Stimulated activated naive CD8-positive, alpha-beta T cell treated with anti-CD3 and anti-CD28 coated beads, Interleukin-15, Interleukin-2, amounts not matched to agents 100 U/mL and 50 U/mL, for 24 hours (primary cell): ENCODE measurements around the gene MERTK.
"Not testable (repeated sequence)": the region's sequence is repeated elsewhere in the genome, so short reads cannot be mapped to it uniquely, and the experiment has no call there.

ENCODE experiments used
- ATAC-seq: fragments of 150-1000 bp; cut with Tn5 transposase; one replicate; pipeline ENCODE4 v1.10.0; 2021
- DNase-seq: peaks from one replicate; pipeline ENCODE4 v3.0.0; 2021

Gene MERTK

DNA sequence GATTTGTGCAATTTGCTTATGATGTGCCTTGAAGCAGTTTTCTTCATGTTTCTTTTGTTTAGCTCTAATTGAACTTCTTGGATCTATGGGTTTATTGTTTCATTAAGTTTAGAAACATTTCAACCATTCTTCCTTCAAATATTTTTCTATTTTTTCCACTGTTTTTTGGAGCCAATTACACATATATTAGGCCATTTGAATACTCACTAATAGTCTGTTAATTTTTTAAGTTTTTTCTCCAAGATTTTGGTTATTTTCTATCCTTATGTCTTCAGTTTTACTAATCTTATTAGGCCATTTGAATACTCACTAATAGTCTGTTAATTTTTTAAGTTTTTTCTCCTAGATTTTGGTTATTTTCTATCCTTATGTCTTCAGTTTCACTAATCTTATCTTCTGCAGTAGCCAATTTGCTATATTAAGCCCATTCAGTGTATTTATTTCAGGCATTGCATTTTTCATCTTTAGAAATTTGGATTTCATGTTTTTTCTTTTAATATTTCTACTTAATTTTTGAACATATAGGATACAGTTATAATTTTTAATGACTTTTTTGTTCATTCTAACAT lies 147.1 kb downstream of the MERTK start:
- ATAC-seq (no peak), DNase-seq (no peak)

DNA sequence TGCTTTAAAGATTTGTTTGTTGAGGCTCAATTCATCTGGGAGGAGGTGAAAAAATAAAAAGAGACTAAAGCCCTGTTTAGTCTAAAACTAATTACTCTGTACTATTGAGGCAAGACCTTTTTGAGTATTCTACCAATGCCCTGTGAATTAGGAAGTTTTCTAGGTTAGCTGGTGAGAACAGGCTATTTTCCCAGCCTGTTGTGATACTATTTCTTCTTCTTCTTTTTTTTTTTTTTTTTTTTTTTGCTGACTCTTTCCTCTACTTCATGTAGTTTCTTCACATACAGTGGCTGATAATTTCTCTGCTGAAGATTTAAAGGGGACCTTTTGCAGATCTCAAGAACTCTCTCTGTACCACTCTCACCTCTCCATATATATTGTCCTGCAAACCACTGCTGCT lies 147.8 kb downstream of the MERTK start:
- DNase-seq (no peak), ATAC-seq (no peak)

DNA sequence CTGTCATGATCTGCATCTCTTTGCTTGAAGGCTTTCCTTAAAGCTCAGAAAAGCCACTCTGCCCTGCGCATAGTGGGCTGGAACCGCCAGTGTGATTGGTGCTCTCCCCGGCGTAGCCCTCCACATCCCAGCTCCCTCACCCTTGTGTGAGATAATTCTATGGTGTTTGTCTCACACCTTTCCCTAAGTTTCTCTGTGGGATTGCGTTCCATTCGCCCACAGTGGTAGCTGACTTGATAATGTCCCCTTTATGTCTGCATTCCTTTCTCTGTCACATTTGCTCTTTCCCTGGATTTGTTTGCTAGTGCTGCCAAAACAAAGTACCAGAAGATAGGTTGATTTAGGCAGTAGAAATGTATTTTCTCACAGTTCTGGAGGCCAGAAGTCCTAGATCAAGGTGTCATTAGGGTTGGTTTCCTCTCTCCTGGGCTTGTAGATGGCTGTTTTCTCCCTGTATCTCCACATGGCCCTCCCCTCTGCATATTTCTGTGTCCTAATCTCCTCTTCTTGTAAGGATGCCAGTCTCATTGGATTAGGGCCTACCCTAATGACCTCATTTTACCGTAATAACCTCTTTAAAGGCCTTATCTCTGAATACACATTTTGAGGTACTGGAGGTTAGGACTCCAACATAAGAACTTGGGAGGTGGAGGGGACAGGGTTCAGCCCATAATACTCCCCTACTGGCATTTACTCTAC lies 149.3 kb downstream of the MERTK start:
- no peak for ATAC-seq

DNA sequence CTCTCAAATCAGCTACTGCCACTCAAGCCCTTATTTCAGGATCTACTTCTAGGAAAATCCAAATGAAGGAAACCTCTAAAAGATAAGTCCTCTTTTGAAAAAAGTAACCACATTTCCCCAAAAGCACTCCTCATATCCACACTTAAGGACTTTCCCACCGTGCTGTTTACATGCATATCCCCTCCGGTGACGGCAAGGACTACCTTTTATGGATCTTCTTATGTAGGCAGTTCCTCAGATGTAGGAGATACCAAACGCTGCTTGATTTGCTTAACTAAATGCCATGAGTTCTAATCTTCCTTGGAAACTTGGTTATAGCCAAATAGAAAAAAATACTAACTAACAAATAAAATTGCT lies 149.8 kb downstream of the MERTK start:
- DNase-seq (no peak), ATAC-seq (no peak)

More for the DNA sequence above, 149.3 kb downstream of the MERTK start:
- no peak for DNase-seq

DNA sequence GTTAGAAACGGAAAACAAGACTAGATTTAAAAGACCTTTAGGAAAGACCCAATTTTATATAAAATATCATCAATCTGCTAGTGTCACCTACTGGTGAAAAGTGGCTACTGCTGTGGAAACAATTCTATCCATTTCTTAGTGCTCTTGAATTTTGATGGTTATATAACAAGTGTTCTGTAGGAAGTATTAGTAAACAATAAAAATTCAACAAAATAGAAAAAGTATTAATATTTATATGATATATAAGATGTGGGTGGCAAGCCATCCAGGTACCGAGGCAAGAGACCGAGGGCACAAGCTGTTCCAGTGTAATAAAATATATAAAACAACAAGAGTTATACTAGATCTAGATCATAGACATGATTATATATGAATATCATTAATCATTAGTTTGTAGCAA lies 150.5 kb downstream of the MERTK start:
- peak; percentile 20 for DNase-seq
- ATAC-seq, result no peak

DNA sequence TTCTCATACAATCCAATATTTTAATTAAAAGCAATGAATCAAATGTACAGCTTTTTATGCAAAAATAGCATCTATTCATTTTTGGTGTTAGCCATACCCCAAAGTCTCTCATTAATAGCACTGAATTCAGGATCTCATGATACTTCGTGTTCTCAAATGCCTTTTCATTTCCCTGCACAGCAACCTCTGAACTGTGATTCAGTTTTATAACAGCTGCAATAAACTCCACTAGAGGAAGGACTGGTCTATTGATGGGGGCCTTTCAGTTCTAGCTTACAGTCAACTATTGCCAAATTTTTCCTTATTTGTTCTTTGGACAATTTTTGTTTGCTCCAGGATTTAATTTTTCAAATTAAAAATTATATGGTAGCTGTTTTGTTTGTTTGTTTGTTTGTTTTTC lies 151.9 kb downstream of the MERTK start:
- ATAC-seq (no peak), DNase-seq (no peak)

DNA sequence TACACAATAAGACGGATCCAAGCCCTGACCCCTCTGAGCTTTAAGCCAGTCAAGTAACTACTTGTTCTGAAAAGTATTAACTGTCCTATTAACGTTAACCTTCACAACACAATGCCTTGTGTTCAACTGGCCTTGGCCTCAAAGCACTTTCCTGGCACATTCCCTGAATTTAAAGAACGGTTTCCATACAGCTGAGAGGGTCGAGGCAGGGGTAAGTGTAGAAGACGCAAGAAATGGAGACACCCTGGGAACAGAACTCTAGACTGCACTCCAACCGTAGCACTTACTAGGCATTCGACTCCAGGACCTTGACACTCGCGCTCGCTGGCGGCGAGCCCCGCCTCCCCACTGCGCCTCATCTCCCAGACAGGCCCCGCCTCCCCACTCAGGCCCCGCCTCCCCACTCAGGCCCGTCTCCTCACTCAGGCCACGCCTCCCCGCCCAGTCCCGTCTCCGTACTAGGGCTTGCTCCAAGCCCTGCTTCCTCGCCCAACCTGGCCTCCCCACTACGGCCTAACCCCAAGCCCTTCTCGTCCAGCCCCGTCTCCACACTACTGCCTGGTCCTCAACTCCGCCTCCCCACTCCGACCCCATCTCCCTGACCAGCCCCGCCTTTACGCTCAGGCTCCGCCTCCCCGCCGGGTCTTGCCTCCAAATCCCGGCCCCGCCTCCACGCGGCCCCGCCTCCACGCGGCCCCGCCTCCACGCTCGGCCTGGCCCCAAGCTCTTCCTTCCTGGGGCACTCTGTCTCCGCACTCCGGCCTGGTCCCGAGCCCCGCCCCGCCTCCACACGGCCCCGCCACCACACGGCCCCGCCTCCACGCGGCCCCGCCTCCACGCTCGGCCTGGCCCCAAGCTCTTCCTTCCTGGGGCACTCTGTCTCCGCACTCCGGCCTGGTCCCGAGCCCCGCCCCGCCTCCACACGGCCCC lies 155.8 kb downstream of the MERTK start:
- ATAC-seq, result peak; percentile 76

DNA sequence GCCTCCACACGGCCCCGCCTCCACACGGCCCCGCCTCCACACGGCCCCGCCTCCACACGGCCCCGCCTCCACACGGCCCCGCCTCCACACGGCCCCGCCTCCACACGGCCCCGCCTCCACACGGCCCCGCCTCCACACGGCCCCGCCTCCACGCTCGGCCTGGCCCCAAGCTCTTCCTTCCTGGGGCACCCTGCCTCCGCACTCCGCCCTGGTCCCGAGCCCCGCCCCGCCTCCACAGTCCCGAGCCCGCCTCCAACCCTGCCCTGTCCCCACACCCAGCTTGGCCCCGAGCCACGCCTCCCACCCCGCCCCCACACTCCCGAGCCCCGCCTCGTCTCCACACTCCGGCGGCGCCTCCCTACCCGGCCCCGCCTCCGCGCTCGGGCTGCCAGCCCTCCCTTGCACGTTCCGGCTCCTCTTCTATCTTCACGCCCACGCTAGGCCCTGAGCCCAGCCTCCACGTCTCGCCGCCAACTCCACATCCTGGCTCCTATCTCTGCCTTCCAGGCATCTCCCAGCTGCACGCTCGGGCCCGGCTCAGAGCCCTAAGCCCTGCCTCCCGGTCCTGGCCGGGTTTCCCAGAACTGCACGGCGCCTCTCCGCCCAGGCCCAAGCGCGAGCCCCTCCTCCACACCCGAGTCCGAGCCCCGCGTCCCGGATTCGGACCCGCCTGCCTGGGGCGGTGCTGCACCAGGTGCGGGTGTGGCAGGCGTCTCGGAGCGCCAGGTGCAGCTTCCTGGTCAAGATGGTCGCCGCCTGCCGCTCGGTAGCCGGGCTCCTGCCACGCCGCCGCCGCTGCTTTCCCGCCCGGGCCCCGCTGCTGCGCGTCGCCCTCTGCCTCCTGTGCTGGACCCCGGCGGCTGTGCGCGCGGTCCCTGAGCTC lies 156.7 kb downstream of the MERTK start, which contains the start of gene TMEM87B:
TSS of gene TMEM87B (plus strand) at position 423 of the 883 bp plus-strand sequence. CDS start at position 746, 323 bp downstream.
- DNase-seq, result peak; percentile 97
- ATAC-seq, result peak; percentile 81

More for the DNA sequence above, 155.8 kb downstream of the MERTK start:
- peak; percentile 98 for DNase-seq

DNA sequence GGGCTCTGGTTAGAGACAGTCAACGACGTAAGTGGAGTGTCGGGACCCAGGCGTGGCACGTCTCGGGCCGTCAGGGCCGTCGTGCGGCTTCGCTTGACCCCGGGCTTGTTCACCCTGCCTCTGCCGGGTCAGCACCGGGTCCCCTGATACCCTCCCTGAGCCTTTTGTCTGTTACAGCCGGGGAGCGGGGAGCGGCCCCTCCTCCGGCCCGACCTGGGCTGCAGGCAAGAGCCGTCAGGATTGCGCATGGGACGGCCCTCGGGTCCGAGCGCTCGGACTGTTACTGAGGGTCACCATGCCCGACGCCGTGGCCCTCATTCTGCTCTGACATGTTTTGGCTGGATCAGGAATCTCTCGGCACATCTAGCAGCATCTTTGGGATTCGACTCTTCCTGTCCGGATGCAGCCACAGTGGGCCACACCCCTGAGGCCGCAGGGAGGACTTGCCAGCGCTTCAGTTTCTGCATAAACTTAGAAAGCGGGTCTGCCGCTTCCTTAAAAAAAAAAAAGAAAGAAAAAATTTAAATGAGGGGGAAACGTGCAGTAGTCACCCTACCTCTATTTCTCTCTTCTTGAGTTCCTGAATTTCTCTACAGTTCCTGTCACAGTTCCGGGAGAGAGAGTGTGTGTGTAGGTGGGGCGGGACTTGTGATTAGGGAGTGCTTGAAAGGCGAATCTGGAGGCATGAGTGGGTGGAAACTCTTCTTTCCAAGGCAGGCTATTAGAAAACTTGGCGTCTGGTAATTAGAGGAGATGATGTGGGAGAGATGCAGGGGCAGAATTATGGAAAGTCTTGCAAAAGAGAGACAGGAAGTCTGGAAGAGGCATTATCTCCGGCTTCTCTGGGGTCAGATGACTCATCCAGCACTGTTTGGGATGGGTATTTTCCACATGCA lies 157.6 kb downstream of the MERTK start:
- ATAC-seq (no peak), DNase-seq (peak; percentile 53)

DNA sequence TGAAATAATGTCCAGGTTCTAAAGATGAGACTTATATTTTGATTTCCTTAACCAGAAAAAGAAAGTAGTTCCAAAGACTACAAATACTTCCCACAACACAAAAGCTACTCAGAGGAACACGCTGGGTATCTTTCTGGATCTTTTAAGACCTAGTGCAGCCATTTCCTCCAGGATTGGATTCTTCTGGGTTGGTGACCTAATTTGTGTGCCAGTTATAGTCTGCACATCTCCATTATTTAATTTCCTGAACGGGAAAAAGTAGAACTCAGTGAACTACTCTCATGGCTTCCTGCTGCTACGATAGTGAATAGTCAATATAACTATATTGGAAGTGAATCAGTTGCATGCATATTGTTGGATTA lies 158.2 kb downstream of the MERTK start:
- ATAC-seq, result no peak

DNA sequence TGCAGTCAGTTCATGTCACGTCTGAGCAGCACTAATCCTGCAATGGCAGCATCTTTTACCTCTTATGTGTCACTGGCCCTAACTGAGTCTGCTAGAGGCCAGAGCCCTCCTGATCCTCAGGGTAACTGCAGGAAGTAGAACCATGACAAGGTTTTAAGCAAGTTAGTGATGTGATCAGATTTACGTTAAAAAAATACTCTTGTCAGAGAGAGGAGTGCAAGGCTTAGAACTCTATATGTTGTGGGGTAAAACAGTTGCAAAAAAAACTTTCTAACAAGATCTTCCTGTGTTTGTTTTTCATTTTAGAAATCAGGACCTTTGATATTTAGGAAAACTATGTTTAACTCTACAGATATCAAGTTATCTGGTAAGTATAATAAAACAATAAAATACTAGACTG lies 161.3 kb downstream of the MERTK start:
- ATAC-seq (no peak), DNase-seq (no peak)

More for the DNA sequence above, 158.2 kb downstream of the MERTK start:
- no peak for DNase-seq

DNA sequence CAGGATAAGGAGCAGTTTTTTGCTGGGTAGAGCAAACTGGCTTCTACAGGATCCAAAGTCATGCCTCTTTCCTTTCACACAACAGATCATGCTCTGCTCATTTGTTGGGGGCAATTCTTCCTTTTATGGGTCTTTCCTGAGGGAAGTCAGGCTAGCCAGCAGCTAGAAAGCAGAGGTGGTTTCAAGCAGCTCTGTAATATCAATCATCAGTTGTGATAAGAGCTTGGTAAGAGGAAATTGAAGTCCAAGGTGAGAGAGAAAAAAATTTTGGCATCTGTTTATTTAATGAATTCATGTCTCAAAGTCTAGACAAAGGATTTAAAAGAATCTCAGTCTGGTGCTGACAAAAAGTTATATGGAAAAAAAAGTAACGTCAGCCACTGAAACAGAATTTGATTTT lies 162.9 kb downstream of the MERTK start:
- ATAC-seq (no peak), DNase-seq (no peak)

DNA sequence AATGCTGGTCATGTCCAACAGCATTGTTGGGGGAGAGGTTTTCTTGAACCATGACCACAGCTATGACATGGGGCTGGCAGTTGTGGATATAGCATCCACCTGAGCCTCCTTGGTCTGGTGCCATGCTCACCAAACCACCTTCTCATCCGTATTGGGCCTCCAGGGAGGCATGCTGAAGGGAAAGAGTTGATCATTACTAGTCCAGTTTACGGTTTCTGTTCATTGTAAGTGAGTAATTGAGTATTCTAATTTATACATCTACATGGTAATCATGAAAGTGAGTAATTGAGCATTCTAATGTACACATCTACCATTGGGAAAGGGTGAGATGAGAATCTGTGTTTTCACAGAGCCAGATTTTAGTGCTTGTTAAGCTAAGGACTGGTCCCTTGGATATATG lies 163.4 kb downstream of the MERTK start:
- ATAC-seq (peak; percentile 10), DNase-seq (no peak)

DNA sequence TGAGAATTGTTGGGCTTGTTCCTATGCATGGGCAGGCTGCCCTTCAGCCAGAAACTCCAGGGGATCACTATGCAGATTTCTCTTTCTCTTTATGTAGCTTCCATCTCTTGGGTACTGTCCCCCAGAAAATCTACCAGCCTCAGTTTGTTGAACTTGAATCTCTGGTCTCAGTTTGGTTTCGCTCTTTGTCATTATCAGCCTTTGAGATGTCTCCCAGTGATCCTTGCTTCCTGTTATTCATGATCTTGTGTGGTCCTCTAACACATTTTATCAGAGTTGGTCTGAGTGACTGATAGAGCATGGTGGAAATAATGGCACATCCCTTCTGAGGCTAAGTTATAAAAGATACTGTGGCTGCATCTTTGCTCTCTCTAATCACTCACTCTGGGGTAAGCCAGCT lies 164.5 kb downstream of the MERTK start:
- DNase-seq, result no peak
- ATAC-seq, result peak; percentile 90

DNA sequence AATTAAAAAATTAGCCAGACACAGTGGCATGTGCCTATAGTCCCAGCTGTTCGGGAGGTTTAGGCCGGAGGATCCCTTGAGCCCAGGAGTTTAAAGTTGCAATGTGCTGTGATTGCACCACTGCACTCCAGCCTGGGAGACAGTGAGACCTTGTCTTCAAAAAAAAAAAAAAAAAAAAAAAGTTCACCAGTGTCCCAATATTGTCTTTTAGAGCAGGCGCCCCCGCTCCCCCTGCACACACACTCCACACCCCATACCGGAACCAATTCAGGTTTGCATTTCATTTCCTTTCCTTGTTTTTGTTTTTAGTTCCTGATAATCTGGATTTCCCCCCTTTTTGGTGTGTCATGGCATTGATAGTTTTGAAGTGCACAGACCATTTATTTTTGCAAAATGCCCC lies 167.1 kb downstream of the MERTK start:
- DNase-seq, result no peak
- ATAC-seq, result no peak

DNA sequence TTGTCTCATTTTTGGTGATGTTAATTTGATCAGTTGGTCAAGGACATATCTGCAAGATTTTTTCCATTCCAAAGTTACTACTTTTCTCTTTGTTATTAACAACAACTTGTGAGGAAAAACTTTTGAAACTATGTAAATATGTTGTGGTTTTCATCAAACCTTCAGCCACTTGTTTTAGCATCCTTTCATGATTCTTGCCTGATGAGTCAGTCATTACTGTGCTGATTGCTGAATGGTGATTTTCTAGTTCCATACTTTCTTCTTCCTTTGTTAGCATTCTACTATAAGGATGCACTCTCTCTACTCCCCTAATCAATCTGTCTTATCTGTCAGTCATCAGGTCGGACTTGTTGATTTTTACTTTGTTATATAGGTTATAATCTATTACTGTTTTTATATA lies 167.6 kb downstream of the MERTK start:
- no peak for DNase-seq
- ATAC-seq, result peak; percentile 21

DNA sequence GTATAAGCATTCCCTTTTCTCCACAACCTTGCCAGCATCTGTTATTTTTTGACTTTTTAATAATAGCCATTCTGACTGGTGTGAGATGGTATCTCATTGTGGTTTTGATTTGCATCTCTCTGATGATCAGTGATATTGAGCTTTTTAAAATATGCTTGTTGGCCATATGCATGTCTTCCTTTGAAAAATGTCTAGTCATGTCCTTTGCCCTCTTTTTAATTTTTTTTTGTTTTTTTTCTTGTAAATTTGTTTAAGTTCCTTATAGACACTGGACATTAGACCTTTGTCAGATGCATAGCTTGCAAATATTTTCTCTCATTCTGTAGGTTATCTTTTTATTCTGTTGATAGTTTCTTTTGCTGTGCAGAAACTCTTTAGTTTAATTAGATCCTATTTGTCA lies 171.4 kb downstream of the MERTK start:
- DNase-seq, ATAC-seq: not testable (repeated sequence)

DNA sequence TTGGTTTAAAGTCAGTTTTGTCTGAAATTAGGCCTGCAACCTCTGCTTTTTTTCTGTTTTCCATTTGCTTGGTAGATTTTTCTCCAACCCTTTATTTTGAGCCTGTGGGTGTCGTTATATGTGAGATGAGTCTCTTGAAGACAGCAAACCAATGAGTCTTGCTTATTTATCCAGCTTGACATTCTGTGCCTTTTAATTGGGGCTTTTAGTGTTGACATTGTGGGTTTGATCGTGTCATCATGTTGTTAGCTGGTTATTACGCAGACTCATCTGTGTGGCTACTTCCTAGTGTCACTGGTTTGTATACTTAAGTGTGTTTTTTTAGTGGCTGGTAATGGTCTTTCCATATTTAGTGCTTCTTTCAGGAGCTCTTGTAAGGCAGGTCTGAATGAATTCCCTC lies 175.5 kb downstream of the MERTK start:
- no peak for DNase-seq
- peak; percentile 74 for ATAC-seq

DNA sequence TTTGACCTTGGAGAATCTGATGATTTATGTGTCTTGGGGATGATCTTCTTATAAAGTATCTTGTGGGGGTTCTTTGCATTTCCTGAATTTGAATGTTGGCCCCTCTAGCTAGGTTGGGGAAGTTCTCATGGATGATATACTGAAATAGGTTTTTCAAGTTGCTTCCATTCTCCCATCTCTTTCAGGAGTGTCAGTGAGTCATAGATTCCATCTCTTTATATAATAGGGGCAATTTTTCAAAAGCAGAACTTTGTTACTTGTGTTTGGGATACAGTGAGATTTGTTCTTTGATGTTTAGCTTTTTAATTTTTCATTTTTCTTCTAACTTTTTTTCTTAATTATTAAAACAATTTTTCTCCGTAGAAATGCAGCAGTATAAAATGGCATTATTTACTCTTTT lies 176.1 kb downstream of the MERTK start:
- no peak for ATAC-seq
- no peak for DNase-seq

DNA sequence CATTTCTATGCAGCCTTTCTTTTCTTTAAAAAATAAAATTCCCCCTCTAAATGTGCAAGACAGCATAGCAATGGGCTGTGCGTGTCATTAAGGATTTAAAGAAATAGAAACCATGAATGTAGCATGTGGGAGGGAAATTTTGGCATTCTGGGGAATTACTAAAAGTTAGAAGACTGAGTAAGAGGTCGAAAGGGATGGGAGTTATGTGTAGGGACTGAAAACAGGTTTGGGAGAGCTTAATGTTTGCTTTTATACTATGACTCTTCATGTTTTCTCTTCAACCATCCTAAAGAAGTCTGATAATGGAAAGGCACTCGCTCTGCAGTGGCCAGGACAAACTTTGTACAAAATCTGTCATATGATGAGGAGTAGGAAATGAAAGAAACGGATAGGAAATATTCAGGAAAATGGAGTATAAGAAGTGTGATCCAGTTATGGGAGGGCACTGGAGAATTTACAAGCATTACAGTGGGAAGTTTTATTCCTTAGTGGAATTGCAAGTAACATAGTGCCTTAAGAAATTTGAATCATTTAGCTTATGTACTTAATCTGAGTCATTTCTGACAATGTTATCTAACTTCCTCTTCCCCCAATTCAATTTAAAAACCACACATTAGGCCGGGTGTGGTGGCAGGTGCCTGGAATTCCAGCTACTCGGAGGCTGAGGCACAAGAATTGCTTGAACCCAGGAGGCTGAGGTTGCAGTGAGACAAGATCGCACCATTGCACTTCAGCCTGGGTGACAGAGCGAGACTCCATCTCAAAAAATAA lies 177.3 kb downstream of the MERTK start:
- DNase-seq, result no peak
- ATAC-seq, result peak; percentile 34
